LNCaP clone FGC (cell line): ENCODE measurements around the gene DGKZ.

Source experiments
- DNase-seq: peaks from one replicate; pipeline ENCODE4 v3.0.0-alpha.2; 2011; ENCODE audit warnings: low read depth
- H3K4me3 ChIP-seq: 2 replicates; pipeline ENCODE4 v1.5.1; 2011; ENCODE audit warnings: mild to moderate bottlenecking, low read depth, low read length, control low read depth
- TF ChIP-seq, protein P1 (sequence below): IDR thresholded peaks from 2 replicates; pipeline ENCODE4 v1.5.1; 2012; ENCODE audit warnings: mild to moderate bottlenecking; ENCODE audit not compliant: control insufficient read depth, insufficient read depth; ENCODE audit errors: extremely low read depth

Gene DGKZ

DNA sequence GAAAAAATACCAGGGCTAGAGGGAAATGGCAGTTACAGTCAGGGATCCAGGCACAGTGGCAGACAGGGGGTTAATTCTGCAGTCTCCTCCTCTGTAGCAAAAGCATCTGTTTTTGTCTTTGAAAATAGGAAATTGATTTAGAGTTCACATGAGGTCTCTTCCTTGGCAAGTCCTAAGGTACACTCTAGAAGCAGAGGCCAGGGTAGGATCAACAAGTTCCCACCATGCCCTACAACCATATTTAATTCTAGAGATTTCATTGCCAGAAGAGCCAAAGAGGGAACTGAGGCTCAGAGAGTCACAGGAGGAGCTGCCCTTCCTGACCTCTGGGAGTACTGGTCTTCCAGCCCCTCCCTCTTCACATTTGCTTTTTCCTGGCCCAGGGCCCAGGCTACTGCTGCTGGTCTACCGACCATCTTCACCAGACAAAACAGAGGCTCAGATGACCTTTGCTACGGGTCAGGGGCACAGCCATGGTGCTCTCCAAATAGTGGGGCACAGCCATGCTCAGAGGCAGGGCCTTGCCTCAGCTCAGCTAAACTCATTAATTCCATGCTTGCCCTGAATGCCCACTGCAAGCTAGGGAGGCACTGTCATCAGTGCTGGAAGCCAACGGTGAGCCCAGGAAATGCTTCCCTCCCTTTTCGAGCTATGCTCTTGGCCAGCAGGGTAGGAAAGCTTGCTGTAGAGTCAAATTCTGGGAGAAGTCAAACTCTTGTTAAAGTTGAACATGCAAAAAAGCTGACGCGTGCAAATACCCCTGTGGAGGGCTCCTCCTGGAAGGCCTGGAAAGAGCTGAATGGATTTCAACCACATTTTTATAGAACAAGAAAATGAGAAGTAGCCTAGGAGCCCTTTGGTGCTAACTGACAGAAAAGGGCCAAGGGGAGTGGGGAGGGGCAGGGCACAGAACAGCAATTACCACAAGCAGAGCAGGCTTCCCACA is 56.0 kb downstream of the DGKZ start:
- DNase-seq = no peak
- TF ChIP-seq, protein P1, sequence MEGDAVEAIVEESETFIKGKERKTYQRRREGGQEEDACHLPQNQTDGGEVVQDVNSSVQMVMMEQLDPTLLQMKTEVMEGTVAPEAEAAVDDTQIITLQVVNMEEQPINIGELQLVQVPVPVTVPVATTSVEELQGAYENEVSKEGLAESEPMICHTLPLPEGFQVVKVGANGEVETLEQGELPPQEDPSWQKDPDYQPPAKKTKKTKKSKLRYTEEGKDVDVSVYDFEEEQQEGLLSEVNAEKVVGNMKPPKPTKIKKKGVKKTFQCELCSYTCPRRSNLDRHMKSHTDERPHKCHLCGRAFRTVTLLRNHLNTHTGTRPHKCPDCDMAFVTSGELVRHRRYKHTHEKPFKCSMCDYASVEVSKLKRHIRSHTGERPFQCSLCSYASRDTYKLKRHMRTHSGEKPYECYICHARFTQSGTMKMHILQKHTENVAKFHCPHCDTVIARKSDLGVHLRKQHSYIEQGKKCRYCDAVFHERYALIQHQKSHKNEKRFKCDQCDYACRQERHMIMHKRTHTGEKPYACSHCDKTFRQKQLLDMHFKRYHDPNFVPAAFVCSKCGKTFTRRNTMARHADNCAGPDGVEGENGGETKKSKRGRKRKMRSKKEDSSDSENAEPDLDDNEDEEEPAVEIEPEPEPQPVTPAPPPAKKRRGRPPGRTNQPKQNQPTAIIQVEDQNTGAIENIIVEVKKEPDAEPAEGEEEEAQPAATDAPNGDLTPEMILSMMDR = no peak
- no peak overlapping the region for H3K4me3 ChIP-seq

- TF ChIP-seq, protein P1 = no peak
- H3K4me3 ChIP-seq = no peak overlapping the region
- DNase-seq = no peak
These were observed 57.3 kb downstream of the DGKZ start for GRCh38 chr11:46404476-46405017.

DNA sequence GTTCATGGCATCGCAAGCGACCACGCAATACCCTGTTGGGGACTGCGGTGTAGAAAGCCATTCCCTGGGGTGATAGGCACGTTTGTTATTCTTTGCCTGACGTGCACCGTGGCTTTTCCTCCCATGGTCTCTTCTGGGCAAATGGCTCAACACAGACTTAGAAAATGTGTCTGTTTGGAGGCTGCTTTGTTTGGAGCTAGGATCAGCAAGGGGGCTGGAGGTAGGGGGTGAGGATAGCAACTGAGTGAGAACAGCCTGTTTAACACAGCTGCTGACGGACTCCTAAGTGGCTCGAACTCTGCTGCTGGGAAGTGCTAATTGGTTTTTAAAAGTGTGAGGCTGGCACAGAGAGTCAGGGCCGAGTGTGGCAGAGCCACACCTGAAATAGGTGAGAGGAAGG is 60.4 kb downstream of the DGKZ start:
- TF ChIP-seq, protein P1 = no peak
- H3K4me3 ChIP-seq = no peak overlapping the region
- DNase-seq = no peak

- DNase-seq = no peak
- TF ChIP-seq, protein P1 = no peak
- no peak overlapping the region for H3K4me3 ChIP-seq
These were observed 61.2 kb downstream of the DGKZ start for GRCh38 chr11:46408407-46408986.

GRCh38 chr11:46410021-46410420 is 62.8 kb downstream of the DGKZ start:
- no peak overlapping the region for H3K4me3 ChIP-seq
- DNase-seq = peak; percentile 28
- TF ChIP-seq, protein P1 = peak; percentile 67

- no peak for DNase-seq
- H3K4me3 ChIP-seq = no peak overlapping the region
- TF ChIP-seq, protein P1 = no peak
These were observed 66.7 kb downstream of the DGKZ start for GRCh38 chr11:46413760-46414465.
